HCT116 (cell line): ENCODE results near the gene KRTAP12-4. TPM values are rescaled to one million over a fixed set of nuclear protein-coding genes. Genes with fewer than 3 reads are reported as not detected.

Experiments
- ATAC-seq: fragments of 200-7000 bp; cut with Tn5 transposase; 2 replicates; pipeline ENCODE4 v1.9.1; 2020; ENCODE audit warnings: mild to moderate bottlenecking, moderate library complexity
- BruUV-seq: library from RNA; stranded (reverse); fragments of 400-500 nt; replicated peaks from 2 replicates; lab custom pipeline; 2021; lab: Mats Ljungman, UMichigan
- CTCF ChIA-PET: fragments of 300-600 bp; sonication (Branson Sonifier 250); formaldehyde crosslinking; loops from one replicate; lab custom pipeline; 2021; ENCODE audit warnings: antibody characterized with exemption; lab: Charles Lee
- POLR2A ChIA-PET: fragments of 300-600, 350-600 bp; sonication (Branson Sonifier 250); formaldehyde crosslinking; loops from one replicate; lab custom pipeline; 2021; ENCODE audit warnings: antibody characterized with exemption; lab: Charles Lee
- RAD21 ChIA-PET, 2 experiments: fragments of 300-600 bp; sonication (Branson Sonifier 250); formaldehyde crosslinking; loops; one replicate each; lab custom pipeline; 2023; ENCODE audit warnings: low total read pairs in 2 of 2; ENCODE audit not compliant: uncharacterized antibody in 2 of 2, unreplicated experiment in 2 of 2, low non-redundant PET in 1 of 2; lab: Charles Lee
- DNase-seq: peaks from one replicate; pipeline ENCODE4 v3.0.0-alpha.2; 2010; ENCODE audit warnings: low read depth, low spot score
- H2AFZ ChIP-seq: fragments of 200-600 bp; shearing (Covaris generic), sonication (generic); 2 replicates; pipeline ENCODE4 v1.6.1; 2017; ENCODE audit warnings: low read depth, mixed run types, mixed read lengths, antibody characterized with exemption, low read length; ENCODE audit not compliant: poor library complexity, severe bottlenecking
- H3K27ac ChIP-seq: 2 replicates; pipeline ENCODE4 v1.5.1; 2012; ENCODE audit warnings: low read depth, low read length
- H3K27me3 ChIP-seq: fragments of 200-600 bp; sonication (generic); 2 replicates; pipeline ENCODE4 v1.6.1; 2016; ENCODE audit warnings: mixed run types, low read length, mixed read lengths; ENCODE audit not compliant: insufficient read depth
- H3K36me3 ChIP-seq, 2 experiments: fragments of 200-500 bp in 1 of 2; fragments of 200-600 bp in 1 of 2; sonication (Bioruptor generic) in 1 of 2; sonication (generic) in 1 of 2; 2 replicates each; pipeline versions ENCODE4 v1.5.1 to v1.6.1; 2014 to 2016; ENCODE audit warnings: low read length in 2 of 2, inconsistent platforms in 1 of 2, mixed read lengths in 1 of 2, mixed run types in 1 of 2; ENCODE audit not compliant: insufficient read depth in 2 of 2, control insufficient read depth in 1 of 2
- H3K4me1 ChIP-seq, 2 experiments: fragments of 200-600 bp in 1 of 2; sonication (generic) in 1 of 2; 2 replicates each; pipeline versions ENCODE4 v1.5.1 to v1.6.1; 2012 to 2017; ENCODE audit warnings: low read length in 2 of 2, inconsistent platforms in 1 of 2, mild to moderate bottlenecking in 1 of 2, mixed read lengths in 1 of 2, mixed run types in 1 of 2, moderate library complexity in 1 of 2; ENCODE audit not compliant: insufficient read depth in 2 of 2, control insufficient read depth in 1 of 2
- H3K4me2 ChIP-seq: fragments of 200-600 bp; sonication (generic); 2 replicates; pipeline ENCODE4 v1.6.1; 2017; ENCODE audit warnings: mixed run types, low read length, mixed read lengths
- H3K4me3 ChIP-seq, 2 experiments: fragments of 200-600 bp in 1 of 2; sonication (generic) in 1 of 2; replicated peaks in 1 of 2; 2 replicates each; pipeline ENCODE4 v1.5.1; 2011 to 2016; ENCODE audit warnings: low read length in 2 of 2, control low read depth in 1 of 2, low read depth in 1 of 2, mild to moderate bottlenecking in 1 of 2, mixed read lengths in 1 of 2, mixed run types in 1 of 2
- H3K79me2 ChIP-seq: fragments of 200-600 bp; sonication (generic); 2 replicates; pipeline ENCODE4 v1.6.1; 2017; ENCODE audit warnings: mild to moderate bottlenecking, mixed run types, low read length, moderate library complexity, mixed read lengths; ENCODE audit not compliant: insufficient read depth
- H3K9ac ChIP-seq: fragments of 200-600 bp; sonication (generic); 2 replicates; pipeline ENCODE4 v1.6.1; 2016; ENCODE audit warnings: low read length, mixed read lengths
- H3K9me2 ChIP-seq: fragments of 200-600 bp; sonication (generic), shearing (Covaris generic); 2 replicates; pipeline ENCODE4 v1.6.1; 2017; ENCODE audit warnings: mixed run types, mild to moderate bottlenecking, moderate library complexity; ENCODE audit not compliant: insufficient read depth
- H3K9me3 ChIP-seq, 2 experiments: fragments of 200-500 bp in 1 of 2; fragments of 200-600 bp in 1 of 2; sonication (Bioruptor generic) in 1 of 2; sonication (generic) in 1 of 2; 2 replicates each; pipeline ENCODE4 v1.6.1; 2014 to 2017; ENCODE audit warnings: low read length in 2 of 2, mixed read lengths in 2 of 2, inconsistent platforms in 1 of 2, low read depth in 1 of 2, mild to moderate bottlenecking in 1 of 2, mixed run types in 1 of 2, moderate library complexity in 1 of 2; ENCODE audit not compliant: control insufficient read depth in 1 of 2, insufficient read depth in 1 of 2
- H4K20me1 ChIP-seq: fragments of 200-600 bp; sonication (generic), shearing (Covaris generic); 2 replicates; pipeline ENCODE4 v1.6.1; 2017; ENCODE audit warnings: mixed run types, mild to moderate bottlenecking, moderate library complexity; ENCODE audit not compliant: insufficient read depth
- CBX3 ChIP-seq: IDR thresholded peaks from 2 replicates; pipeline ENCODE4 v1.6.1; 2012; ENCODE audit warnings: low read depth
- CEBPB ChIP-seq: IDR thresholded peaks from 2 replicates; pipeline ENCODE4 v1.6.1; 2012; ENCODE audit warnings: low read depth
- CTCF ChIP-seq, 3 experiments: fragments of 200-600 bp in 1 of 3; sonication (generic) in 1 of 3; IDR thresholded peaks in 2 of 3; conservative IDR thresholded peaks in 1 of 3; 2 replicates each; pipeline ENCODE4 v1.5.1; 2012 to 2017; ENCODE audit warnings: low read depth in 2 of 3, low read length in 2 of 3, antibody characterized with exemption in 1 of 3, borderline replicate concordance in 1 of 3, control low read depth in 1 of 3, mild to moderate bottlenecking in 1 of 3, mixed read lengths in 1 of 3, mixed run types in 1 of 3, moderate library complexity in 1 of 3; ENCODE audit not compliant: insufficient read depth in 1 of 3
- EGR1 ChIP-seq: IDR thresholded peaks from 2 replicates; pipeline ENCODE4 v1.6.1; 2012; ENCODE audit warnings: low read depth
- ELF1 ChIP-seq: IDR thresholded peaks from 2 replicates; pipeline ENCODE4 v1.6.1; 2012; ENCODE audit warnings: low read depth, borderline replicate concordance
- EZH2 ChIP-seq: fragments of 200-600 bp; sonication (generic); IDR thresholded peaks from 2 replicates; pipeline ENCODE4 v1.6.1; 2017; ENCODE audit warnings: antibody characterized with exemption, mixed run types
- EZH2phosphoT487 ChIP-seq: fragments of 200-600 bp; IDR thresholded peaks from 2 replicates; pipeline ENCODE4 v1.6.1; 2018; ENCODE audit warnings: antibody characterized with exemption, borderline replicate concordance
- FOSL1 ChIP-seq: IDR thresholded peaks from 2 replicates; pipeline ENCODE4 v1.6.1; 2012; ENCODE audit warnings: low read depth
- JUND ChIP-seq: IDR thresholded peaks from 2 replicates; pipeline ENCODE4 v1.6.1; 2012
- MAX ChIP-seq: IDR thresholded peaks from 2 replicates; pipeline ENCODE4 v1.6.1; 2012
- POLR2A ChIP-seq: IDR thresholded peaks from 2 replicates; pipeline ENCODE4 v1.7.0; 2011; ENCODE audit warnings: borderline replicate concordance; ENCODE audit not compliant: insufficient read depth, insufficient read length; ENCODE audit errors: extremely low read depth
- POLR2AphosphoS5 ChIP-seq: IDR thresholded peaks from 2 replicates; pipeline ENCODE4 v1.6.1; 2011; ENCODE audit warnings: mild to moderate bottlenecking, low read depth, low read length, moderate library complexity
- RAD21 ChIP-seq: IDR thresholded peaks from 2 replicates; pipeline ENCODE4 v1.6.1; 2012; ENCODE audit warnings: low read depth, mild to moderate bottlenecking
- REST ChIP-seq: IDR thresholded peaks from 2 replicates; pipeline ENCODE4 v1.6.1; 2012; ENCODE audit warnings: low read depth
- SIN3A ChIP-seq: IDR thresholded peaks from 2 replicates; pipeline ENCODE4 v1.6.1; 2012; ENCODE audit warnings: low read depth
- TCF7L2 ChIP-seq: IDR thresholded peaks from 2 replicates; pipeline ENCODE4 v1.7.0; 2011; ENCODE audit warnings: borderline replicate concordance, inconsistent platforms; ENCODE audit not compliant: insufficient read depth, insufficient read length; ENCODE audit errors: extremely low read depth
- YY1 ChIP-seq: IDR thresholded peaks from 2 replicates; pipeline ENCODE4 v1.6.1; 2011; ENCODE audit warnings: low read length, low read depth, moderate library complexity, mild to moderate bottlenecking; ENCODE audit not compliant: insufficient replicate concordance; ENCODE audit errors: extremely low read depth
- ZFX ChIP-seq: fragments of 450-650 bp; IDR thresholded peaks from 2 replicates; pipeline ENCODE4 v1.6.1; 2017
- ZNF274 ChIP-seq: fragments of 200-500 bp; sonication (Bioruptor generic); IDR thresholded peaks from 2 replicates; pipeline ENCODE4 v1.6.1; 2014; ENCODE audit warnings: mild to moderate bottlenecking, low read depth, low read length, inconsistent platforms
- intact Hi-C: fragments of 100-400 bp; cut with micrococcal nuclease; formaldehyde crosslinking; loops from 2 replicates; pipeline ENCODE4 v1.10.0; 2022
- total RNA-seq: library from RNA; stranded (reverse); gene quantifications from one replicate; pipeline ENCODE4 v1.2.1, GENCODE V29; 2021; ENCODE audit not compliant: unreplicated experiment

The KRTAP12-4 gene
- total RNA-seq, 1 experiment from 2014 or later, result not detected

GRCh38 chr21:44692798-44693512, 38.5 kb upstream of the KRTAP12-4 start:
- no peak for ATAC-seq
- Histone ChIP-seq H3K4me1 (no peaks in the 10 kb centered on the region), H3K79me2 (no peaks in the 10 kb centered on the region), H4K20me1 (no peaks in the 10 kb centered on the region), H2AFZ (no peak overlapping the region), H3K36me3 (no peaks in the 10 kb centered on the region), H3K4me3 (no peak overlapping the region), H3K4me2 (no peak overlapping the region), H3K9me2 (no peaks in the 10 kb centered on the region), H3K9me3 (peaks cover 4 to 14% of the 10 kb centered on the region in 2 experiments; a peak in 2 of 4 replicates), H3K27ac (no peak overlapping the region), H3K9ac (no peak overlapping the region), H3K27me3 (no peaks in the 10 kb centered on the region)
- ChIA-PET RAD21 (no interaction called here), POLR2A (no interaction called here), CTCF (no interaction called here)
- TF ChIP-seq EZH2 (no peak), POLR2AphosphoS5 (no peak), MAX (no peak), YY1 (no peak), POLR2A (no peak), SIN3A (no peak), CBX3 (no peak), TCF7L2 (no peak), RAD21 (no peak), EGR1 (no peak), ZNF274 (no peak), REST (no peak), CEBPB (no peak), JUND (no peak), CTCF (IDR thresholded peaks at IDR 0.05 in 2 of 3, conservative IDR thresholded peaks at IDR 0.05 in 1 of 3; ENCODE audit: borderline replicate concordance in 1 of 3, insufficient read depth in 1 of 3, low read depth in 2 of 3, low read length in 2 of 3) (no peak), EZH2phosphoT487 (no peak), ELF1 (no peak), ZFX (no peak), FOSL1 (no peak)
- BruUV-seq, result no TSS peak
- intact Hi-C loops, result no loop called here
- no peak for DNase-seq
